AG09319 (cell line): Measurements from ENCODE around the gene PLEKHA1.

Source experiments
- DNase-seq: peaks from one replicate; pipeline ENCODE4 v3.0.0-alpha.2; 2010; ENCODE audit warnings: low read depth; ENCODE audit errors: extremely low read depth
- TF ChIP-seq, protein P1 (sequence below): IDR thresholded peaks from 2 replicates; pipeline ENCODE4 v1.5.1; 2011; ENCODE audit warnings: low read depth, mild to moderate bottlenecking, inconsistent platforms, low read length, moderate library complexity

Gene PLEKHA1

DNA sequence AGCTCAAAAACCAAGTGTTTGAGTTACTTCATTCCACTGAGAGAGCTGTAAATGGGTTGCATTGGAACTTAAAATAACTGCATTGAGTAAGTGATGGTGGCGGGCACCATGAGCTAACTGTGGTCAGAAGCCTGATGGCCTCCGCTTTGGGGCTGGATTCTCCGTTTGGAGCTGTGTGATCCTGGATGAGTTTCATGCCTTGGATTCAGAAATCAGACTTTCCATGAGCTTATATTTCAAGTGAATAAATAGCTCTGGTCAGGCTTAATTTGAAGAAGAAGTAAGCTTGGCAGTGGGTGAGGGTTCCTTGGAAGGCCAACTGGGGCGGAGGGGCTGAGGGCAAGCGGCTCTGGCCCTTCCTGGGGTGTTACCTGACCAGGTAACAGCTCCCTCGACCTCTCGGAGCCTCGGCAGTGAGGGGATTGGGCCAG lies 92.5 kb downstream of the PLEKHA1 start:
- no peak for DNase-seq
- TF ChIP-seq, protein P1, sequence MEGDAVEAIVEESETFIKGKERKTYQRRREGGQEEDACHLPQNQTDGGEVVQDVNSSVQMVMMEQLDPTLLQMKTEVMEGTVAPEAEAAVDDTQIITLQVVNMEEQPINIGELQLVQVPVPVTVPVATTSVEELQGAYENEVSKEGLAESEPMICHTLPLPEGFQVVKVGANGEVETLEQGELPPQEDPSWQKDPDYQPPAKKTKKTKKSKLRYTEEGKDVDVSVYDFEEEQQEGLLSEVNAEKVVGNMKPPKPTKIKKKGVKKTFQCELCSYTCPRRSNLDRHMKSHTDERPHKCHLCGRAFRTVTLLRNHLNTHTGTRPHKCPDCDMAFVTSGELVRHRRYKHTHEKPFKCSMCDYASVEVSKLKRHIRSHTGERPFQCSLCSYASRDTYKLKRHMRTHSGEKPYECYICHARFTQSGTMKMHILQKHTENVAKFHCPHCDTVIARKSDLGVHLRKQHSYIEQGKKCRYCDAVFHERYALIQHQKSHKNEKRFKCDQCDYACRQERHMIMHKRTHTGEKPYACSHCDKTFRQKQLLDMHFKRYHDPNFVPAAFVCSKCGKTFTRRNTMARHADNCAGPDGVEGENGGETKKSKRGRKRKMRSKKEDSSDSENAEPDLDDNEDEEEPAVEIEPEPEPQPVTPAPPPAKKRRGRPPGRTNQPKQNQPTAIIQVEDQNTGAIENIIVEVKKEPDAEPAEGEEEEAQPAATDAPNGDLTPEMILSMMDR: no peak

DNA sequence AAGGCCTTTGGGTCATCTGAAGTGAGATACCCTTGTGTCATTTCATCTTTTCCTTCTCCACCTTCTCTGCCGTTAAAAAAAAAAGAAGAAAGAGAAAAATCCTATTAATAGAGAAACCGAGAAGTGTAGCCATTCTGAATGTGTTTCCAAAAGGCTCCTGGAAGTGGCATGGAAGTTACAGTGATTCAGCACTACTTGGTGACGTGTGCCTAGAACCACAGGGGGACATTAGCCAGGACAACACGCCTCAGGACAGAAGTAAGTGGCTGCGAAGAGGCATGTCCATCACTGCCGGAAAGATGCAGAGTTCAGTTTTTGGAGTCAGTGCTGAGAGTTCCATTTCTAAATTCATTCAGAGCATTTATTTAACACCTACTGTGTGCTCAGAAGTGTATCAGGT lies 93.2 kb downstream of the PLEKHA1 start:
- DNase-seq: no peak
- TF ChIP-seq, protein P1: no peak

DNA sequence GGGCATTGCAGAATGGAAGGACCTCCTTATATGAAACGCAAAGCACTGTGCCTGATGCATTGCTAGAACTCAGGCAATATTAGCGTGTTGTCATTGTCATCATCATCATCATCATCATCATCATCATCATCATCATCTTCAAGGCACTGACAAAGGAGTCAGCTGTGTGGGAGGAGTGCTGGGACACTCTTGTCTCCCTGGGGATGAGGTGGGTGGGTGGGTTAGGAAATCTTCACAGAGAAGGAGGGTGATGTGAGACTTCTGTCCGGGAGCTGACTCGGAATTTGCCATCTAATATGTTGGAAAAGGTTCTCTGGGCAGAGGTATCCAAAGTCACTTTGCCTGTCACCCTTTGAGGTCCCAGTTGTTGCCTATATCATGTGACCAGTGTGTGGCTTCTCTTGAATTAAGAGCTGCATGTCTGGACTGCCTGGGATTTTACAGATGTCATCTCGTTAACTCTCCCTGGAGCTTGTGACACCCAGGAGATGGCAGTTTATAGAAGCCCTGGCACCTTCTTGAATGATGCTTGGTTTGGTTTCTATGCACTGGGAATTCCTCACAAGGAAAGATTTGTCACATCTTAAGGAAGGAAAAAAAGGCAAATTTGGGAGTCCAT lies 93.9 kb downstream of the PLEKHA1 start:
- TF ChIP-seq, protein P1: no peak

DNA sequence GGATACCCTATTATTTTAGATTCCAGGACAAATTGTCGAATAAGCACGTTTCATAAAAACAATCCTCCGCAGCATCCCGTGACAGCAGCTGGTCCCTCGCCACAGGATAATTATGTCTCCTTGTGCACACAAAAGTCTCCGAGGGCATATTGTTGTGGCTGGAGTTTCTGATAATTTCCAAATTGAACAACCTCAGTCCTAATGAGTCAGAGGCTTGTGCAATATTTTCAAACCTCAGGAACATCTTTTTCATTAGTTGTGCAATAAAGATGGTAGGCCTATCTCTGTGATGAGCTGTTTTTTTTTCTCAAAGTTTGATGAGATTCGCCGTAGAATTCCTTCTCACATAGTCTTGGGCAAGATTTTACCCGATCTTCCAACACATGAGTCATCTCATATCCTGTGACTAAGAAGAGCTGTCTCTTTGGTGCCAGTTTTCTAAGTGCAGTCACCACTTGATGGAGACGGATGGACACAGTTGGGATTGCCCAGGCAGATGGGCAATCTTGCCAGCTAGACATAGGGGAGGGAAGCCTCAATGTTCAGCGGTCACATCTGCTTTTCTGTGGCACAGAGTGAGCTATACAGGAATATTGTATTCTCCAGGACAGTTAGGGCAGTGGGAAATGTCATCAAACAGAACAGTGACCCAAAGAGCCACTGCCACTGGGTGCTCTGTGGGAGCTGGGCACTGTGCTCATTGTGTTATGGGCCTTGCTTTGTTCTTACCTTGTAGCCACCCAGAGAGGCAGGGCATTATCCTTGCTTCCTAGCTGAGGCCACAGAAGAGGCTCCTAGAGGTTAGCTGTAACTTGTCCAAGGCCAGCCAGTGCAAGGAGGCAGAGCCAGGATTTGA lies 94.6 kb downstream of the PLEKHA1 start:
- TF ChIP-seq, protein P1: no peak; the same call in none of the 2 replicates
- DNase-seq: peak; percentile 82

More for the DNA sequence above, 93.9 kb downstream of the PLEKHA1 start:
- DNase-seq: no peak

DNA sequence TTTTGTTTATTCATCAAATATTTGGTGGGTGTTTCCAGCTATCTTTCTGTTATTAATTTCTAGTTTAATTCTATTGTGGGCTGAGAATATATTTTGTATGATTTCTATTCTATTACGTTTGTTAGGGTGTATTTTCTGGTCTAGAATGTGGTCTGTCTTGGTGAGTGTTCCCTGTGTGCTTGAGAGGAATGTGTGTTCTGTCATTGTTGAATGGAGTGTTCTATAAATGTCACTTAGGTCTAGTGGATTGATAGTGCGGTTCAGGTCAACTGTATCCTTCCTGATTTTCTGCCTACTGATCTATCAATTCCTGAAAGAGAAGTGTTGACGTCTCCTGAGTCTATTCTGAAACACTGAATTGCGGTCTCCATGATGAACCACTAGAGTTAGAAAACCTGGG lies 95.3 kb downstream of the PLEKHA1 start:
- TF ChIP-seq, protein P1: no peak

DNA sequence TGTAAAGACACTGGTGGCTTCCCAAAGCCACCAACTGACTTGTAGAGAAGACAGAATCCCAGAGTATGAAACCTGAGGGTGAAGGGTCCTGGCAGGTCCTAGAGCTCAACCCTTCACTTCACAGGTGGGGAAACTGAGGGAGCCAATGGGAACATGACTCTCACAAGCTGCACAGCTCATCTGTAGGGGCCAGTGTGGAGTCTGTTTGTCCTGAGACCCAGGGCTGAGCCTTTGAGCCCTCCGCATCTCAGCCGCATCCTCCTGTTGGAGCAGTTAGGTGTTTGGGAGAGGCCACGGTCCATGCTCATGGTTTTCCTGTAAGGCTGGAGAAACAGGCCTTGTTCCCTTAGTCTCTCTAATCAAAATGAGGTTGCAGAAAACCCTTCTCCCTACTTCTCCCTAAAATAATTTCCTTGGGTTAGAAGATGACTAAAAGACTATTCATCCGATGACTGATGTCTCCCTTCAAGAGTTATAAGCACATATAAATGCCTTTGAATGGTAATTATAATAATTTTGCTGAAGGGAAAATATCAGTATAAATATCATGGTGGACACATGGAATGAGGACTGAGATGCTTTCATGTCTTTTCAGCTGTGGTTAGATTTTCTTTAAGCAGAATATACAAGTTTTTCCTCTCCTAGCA lies 97.1 kb downstream of the PLEKHA1 start:
- DNase-seq: no peak
- TF ChIP-seq, protein P1: no peak

More for the DNA sequence above, 95.3 kb downstream of the PLEKHA1 start:
- DNase-seq: no peak

DNA sequence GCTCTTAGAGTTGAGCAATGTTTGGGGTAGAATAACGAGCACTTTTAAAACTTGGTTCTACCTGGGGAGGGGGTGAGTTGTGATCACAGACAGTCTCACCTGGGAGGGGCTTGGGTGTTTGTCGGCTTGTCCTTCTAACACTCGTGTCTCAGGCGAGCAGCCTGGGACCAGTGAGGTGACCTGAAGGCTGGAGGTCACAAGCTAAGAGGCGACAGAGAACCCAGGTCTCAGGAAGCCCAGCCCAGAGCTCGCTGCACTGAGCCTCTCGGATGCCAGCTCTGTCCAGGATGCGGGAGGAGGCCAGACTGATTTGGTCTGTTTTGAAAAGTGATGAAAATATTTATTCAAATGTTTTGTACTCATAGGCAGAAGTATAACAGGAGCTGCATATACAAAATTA lies 98.6 kb downstream of the PLEKHA1 start:
- TF ChIP-seq, protein P1: no peak
- no peak for DNase-seq
